GM18951 (cell line): ENCODE data around the gene ADD3.

ENCODE experiments used
- POLR2A ChIP-seq: IDR thresholded peaks from 4 replicates; pipeline ENCODE4 v1.6.1; 2011; ENCODE audit warnings: mild to moderate bottlenecking; ENCODE audit not compliant: insufficient read length, insufficient read depth; ENCODE audit errors: extremely low read depth
- in situ Hi-C: fragments of 300-500 bp; cut with MboI; formaldehyde crosslinking; loops from one replicate; pipeline ENCODE4 v1.12.0; 2022; ENCODE audit warnings: low sequenced_read_pairs, mixed read lengths, inconsistent platforms; ENCODE audit not compliant: unreplicated experiment

The ADD3 gene

GRCh38 chr10:110006358-110007160 is 1.2 kb upstream of the ADD3 start:
- in situ Hi-C loops: no loop called here
- TF ChIP-seq POLR2A: no peak

- TF ChIP-seq POLR2A: peak; percentile 3
- in situ Hi-C loops: no loop called here
These were observed 553 bp upstream of the ADD3 start for GRCh38 chr10:110007161-110007700.

DNA sequence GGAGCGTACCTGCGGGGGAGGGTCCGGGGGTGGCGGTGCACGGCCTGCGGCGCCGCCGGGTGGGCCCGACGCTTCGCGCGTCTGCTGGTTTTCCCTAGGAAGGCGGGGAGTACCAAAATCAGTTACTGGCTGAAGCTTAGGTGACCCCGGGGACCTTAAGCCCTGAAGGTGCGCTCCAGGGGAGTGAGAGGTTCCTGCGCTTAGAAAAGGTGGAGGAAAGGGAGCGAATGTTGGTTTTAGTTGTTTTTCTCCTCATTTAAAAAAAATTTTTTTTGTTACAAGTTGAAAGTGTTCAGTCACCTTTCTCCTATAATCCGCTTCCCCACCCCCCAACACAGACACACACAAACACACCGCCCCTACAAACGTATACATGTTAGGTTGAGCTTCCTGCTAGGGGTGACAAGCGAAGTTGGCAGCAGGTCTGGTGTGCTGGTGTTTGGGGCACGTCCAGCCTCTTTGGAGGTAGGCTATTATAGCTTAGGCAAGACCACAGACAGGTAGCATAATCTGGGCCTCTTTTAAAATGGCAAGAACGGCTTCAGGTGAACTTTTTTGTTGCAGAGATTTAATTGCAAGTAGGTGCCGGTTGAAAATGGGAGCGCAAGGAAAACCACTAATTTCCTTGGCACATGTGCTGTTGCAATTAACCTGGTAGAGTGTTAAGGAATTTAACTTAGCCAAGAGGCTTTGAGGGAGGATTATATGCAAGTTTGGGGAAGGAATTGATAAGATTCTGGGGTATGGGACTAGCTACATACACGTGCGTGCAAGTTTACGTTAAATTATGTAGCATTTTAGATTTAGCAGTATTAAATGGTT is 945 bp downstream of the ADD3 start:
- in situ Hi-C loops: no loop called here
- no peak for TF ChIP-seq POLR2A

DNA sequence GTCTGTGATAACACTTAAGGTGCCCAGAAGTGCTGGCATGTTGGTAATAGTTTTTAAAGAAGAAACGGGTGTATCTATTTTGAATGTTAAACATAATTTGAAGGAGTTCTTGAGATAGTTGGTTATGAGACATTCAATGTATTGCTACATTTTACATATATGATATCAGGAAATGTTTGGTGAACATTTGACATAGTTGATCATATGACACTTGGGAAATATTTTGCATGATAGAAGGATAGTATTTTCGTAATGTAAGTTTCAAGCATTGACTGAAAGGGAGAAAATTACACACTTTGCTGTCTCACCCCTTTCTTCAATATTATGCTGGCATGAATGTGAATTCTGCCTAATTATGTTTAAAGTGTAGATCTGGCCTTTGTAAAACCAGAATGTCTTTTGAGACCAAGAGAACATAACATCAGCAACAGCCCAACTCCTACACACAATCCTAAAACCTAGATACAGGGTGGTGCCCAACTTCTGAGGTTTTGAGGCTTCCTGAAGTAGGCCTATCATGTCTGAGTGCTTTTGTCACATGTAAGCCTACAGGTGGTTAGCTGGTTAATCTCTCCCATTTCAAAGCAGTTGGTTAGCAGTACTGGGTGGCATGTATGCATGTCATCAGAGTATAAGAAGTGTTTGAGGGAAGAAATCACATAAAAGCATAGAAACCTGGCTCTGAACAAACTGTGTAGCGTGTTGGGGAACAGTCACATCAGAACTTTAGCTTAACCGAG is 2.1 kb downstream of the ADD3 start:
- in situ Hi-C loops: no loop called here

GRCh38 chr10:110010486-110011378 is 2.9 kb downstream of the ADD3 start:
- no peak for TF ChIP-seq POLR2A
- in situ Hi-C loops: no loop called here

More for the DNA sequence above, 2.1 kb downstream of the ADD3 start:
- TF ChIP-seq POLR2A: no peak

DNA sequence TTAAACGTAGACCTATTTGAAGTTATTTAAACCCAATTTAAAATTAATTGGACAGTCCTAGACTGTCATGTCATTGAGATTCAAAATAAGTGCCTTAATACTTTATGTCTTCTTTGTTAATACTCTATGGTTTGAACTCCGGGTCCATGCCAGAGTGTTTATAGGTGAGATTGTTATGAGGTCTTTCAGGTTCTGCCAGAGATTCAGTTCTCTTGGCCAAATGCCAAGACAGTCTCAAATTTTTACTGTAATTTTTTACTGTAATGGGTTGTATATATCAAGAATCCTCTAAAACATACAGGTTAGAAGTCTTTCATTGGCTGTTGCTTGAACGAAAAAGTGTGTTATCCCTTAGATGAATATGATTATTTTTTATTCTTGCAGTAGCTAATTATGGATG is 3.9 kb downstream of the ADD3 start:
- TF ChIP-seq POLR2A: no peak
- in situ Hi-C loops: no loop called here

DNA sequence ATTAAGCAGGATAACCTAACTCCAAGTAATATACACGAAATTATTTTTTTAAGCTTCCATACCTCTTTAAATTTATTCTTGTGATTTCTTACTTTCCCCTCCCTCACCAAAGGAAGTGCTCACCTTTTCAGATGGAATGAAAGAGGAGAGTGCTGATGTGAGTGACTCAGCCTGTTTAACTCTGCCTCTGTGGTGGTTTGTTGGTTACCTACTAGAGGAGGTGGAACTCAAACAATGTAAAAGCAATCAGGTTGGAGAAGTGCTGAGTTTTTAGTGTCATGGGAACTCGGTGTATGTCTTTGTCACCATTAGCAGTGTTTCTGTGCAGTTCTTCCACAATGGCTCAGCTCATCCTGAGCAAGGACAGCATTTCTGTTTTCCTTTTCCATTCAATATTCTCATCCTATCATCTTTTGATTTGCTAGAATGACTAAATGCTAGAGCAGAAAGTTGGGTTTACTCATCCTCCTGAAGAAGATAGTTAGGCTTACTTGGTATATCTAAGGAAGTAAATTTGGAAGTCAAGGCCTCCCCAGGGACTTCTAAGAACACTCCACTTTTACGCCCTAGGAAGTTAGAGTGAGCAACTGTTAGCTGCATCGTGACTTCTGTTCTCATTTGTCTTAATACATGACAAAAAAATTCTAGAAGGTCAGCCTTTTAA is 6.0 kb downstream of the ADD3 start:
- TF ChIP-seq POLR2A: no peak
- in situ Hi-C loops: no loop called here

- in situ Hi-C loops: no loop called here
- TF ChIP-seq POLR2A: no peak
These were observed 8.3 kb downstream of the ADD3 start for GRCh38 chr10:110016039-110016438.

DNA sequence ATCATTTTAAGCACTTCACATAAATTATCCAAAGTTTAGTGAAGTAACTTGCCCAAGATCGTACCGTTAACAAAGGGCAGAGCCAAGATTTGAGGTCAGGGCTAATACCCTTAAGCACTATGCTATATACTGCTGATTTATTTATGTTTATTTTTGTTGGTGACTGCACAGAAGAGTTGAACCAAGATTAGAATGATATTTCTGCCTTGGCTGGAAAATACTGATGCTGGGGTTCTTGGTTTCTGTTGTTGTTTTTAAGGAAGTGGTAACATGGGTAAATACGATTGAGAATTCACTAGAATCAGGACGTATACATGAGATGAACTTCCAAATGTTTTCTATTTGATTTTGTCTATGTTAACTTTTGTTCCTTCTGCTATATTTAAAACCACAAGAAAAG is 9.3 kb downstream of the ADD3 start:
- in situ Hi-C loops: no loop called here
- no peak for TF ChIP-seq POLR2A

GRCh38 chr10:110017907-110018306 is 10.1 kb downstream of the ADD3 start:
- TF ChIP-seq POLR2A: no peak
- in situ Hi-C loops: no loop called here

- in situ Hi-C loops: no loop called here
- TF ChIP-seq POLR2A: no peak
These were observed 12.5 kb downstream of the ADD3 start for GRCh38 chr10:110020265-110020664.
